Measurements from ENCODE around the gene ENPEP. TPM values are rescaled to one million over a fixed set of nuclear protein-coding genes. Genes with fewer than 3 reads are reported as not detected.

ENPEP gene
- total and polyA plus RNA-seq, 9 of the 15 experiments (the other 6 are each of a cell fraction or from before 2014, with no cell fraction given): 0.01 TPM; not detected in 7

- DNase-seq (ENCODE audit: extremely low read depth in 1 of 4, low spot score in 3 of 4) (peak; percentile 20 to 35 (median 31)), ATAC-seq (0 out of 3 replicates have a peak, but pooled peaks have one; percentile 49), FAIRE-seq (peak; percentile 77)
- no peaks in the 10 kb centered on the region for H3K79me2 ChIP-seq (ENCODE audit: control insufficient read depth, insufficient read depth, low read length)
- no peaks in the 10 kb centered on the region for H3K9me1 ChIP-seq (ENCODE audit: control insufficient read depth, insufficient read depth, low read length)
- H3K4me2 ChIP-seq (ENCODE audit: insufficient read depth, low read length): no peak overlapping the region
- intact Hi-C loops (cut with micrococcal nuclease) (loop anchor here (5.0 to 10.0 kb wide), 2 partner anchors 304 to 1097 kb away; no protein-coding TSS in a partner anchor), in situ Hi-C loops (cut with MboI) (loop anchor here (5.0 to 25.0 kb wide), 2 partner anchors 522 to 1107 kb away; no protein-coding TSS in a partner anchor)
- WGBS (ENCODE audit: insufficient coverage, low coverage, missing lambda C conversion rate): 0% methylated on average over 2 of the region's 2 CpGs
- TF ChIP-seq CTCF (IDR thresholded peaks at IDR 0.05 in 2 of 3, conservative IDR thresholded peaks at IDR 0.05 in 1 of 3; ENCODE audit: insufficient read depth in 2 of 3, low read depth in 1 of 3, low read length in 3 of 3) (peak; percentile 64 to 82 (median 66)), HOMEZ (CRISPR knock-in tag; IDR thresholded peaks at IDR 0.05) (no peak), RAD21 (CRISPR knock-in tag; conservative IDR thresholded peaks at IDR 0.05 in 1 of 2, IDR thresholded peaks at IDR 0.05 in 1 of 2) (peak; percentile 65 to 70), SMC3 (conservative IDR thresholded peaks at IDR 0.05; ENCODE audit: insufficient read depth, low read depth, low read length) (peak; percentile 75), DEAF1 (CRISPR knock-in tag; IDR thresholded peaks at IDR 0.05) (peak; percentile 43), TSC22D4 (tag; IDR thresholded peaks at IDR 0.05) (no peak), ELF2 (CRISPR knock-in tag; IDR thresholded peaks at IDR 0.05) (no peak), YY1 (IDR thresholded peaks at IDR 0.05; ENCODE audit: borderline replicate concordance in 1 of 3, control insufficient read depth in 1 of 3, extremely low read depth in 1 of 3, insufficient read depth in 3 of 3, insufficient read length in 1 of 3, insufficient replicate concordance in 2 of 3, low read depth in 1 of 3, low read length in 2 of 3) (peak in 1 of 3 experiments; percentile 41)
- ChIA-PET POLR2A (no interaction called here), CTCF (ENCODE audit: low intra/inter-chr PET ratio) (interaction anchor here (0.6 to 10.9 kb wide), 6 partner anchors 10 to 1097 kb away, joined by 3 to 252 read pairs (median 4); no protein-coding TSS in a partner anchor)
- no peaks in the 10 kb centered on the region for H3K36me3 ChIP-seq (ENCODE audit: control insufficient read depth, insufficient read depth, low read length)
- no peak overlapping the region for H3K4me3 ChIP-seq
- H4K20me1 ChIP-seq (replicated peaks; ENCODE audit: control insufficient read depth, insufficient read depth, low read length): no peaks in the 10 kb centered on the region
- BruUV-seq (replicated peaks): no TSS peak
- no peak overlapping the region for H3K9ac ChIP-seq (ENCODE audit: insufficient read depth in 1 of 2, low read depth in 2 of 2, low read length in 2 of 2)
- H3K9me3 ChIP-seq (replicated peaks; ENCODE audit: control insufficient read depth, insufficient read depth, low read depth, low read length): no peaks in the 10 kb centered on the region
- H3K27me3 ChIP-seq (ENCODE audit: control insufficient read depth in 2 of 2, insufficient read depth in 2 of 2, low read length in 2 of 2): no peaks in the 10 kb centered on the region
- no peak overlapping the region for H2AFZ ChIP-seq (ENCODE audit: low read depth, low read length)
- H3K27ac ChIP-seq (ENCODE audit: extremely low read depth, low read depth, low read length): no peak overlapping the region
- H3K4me1 ChIP-seq (replicated peaks in 1 of 2; ENCODE audit: control insufficient read depth in 2 of 2, insufficient read depth in 2 of 2, low read length in 2 of 2): no peaks in the 10 kb centered on the region
Observed at GRCh38 chr4:110518889-110519490, 43.0 kb downstream of the ENPEP start.

All from K562 (cell line).